Small intestine (tissue), 7 donors: ENCODE measurements around the gene TMEM205. TPM values are rescaled to one million over a fixed set of nuclear protein-coding genes. Genes with fewer than 3 reads are reported as not detected.
A peak's percentile ranks its signal among the peaks of the same experiment; 100 is the strongest.
"Not testable (repeated sequence)": the region's sequence is repeated elsewhere in the genome, so short reads cannot be mapped to it uniquely, and the experiment has no call there.

ENCODE experiments used
- DNase-seq, 2 donors: peaks; one replicate each; pipeline versions ENCODE4 v3.0.0 to v3.0.0-alpha.2; 2013
- FAIRE-seq: peaks from 2 replicates; lab custom pipeline; 2012; peaks lifted over from hg19 to GRCh38; lab: Jason Lieb, UNC
- H3K27ac ChIP-seq, 3 donors: one replicate each; pipeline ENCODE4 v1.5.1; 2013; ENCODE audit warnings: low read length in 2 of 3, mild to moderate bottlenecking in 2 of 3, control low read depth in 1 of 3, inconsistent platforms in 1 of 3, low read depth in 1 of 3, moderate library complexity in 1 of 3
- H3K27me3 ChIP-seq, 3 donors: one replicate each; pipeline ENCODE4 v1.6.1; 2013; ENCODE audit warnings: low read length in 3 of 3, inconsistent platforms in 1 of 3; ENCODE audit not compliant: control insufficient read depth in 3 of 3, insufficient read depth in 3 of 3
- H3K36me3 ChIP-seq, 3 donors: one replicate each; pipeline ENCODE4 v1.6.1; 2013; ENCODE audit warnings: low read length in 3 of 3, inconsistent platforms in 1 of 3, low read depth in 1 of 3, mild to moderate bottlenecking in 1 of 3, moderate library complexity in 1 of 3; ENCODE audit not compliant: control insufficient read depth in 3 of 3, insufficient read depth in 2 of 3
- H3K4me1 ChIP-seq, 3 donors: one replicate each; pipeline ENCODE4 v1.6.1; 2013; ENCODE audit warnings: low read length in 2 of 3, inconsistent platforms in 1 of 3, low read depth in 1 of 3, mild to moderate bottlenecking in 1 of 3, moderate library complexity in 1 of 3; ENCODE audit not compliant: control insufficient read depth in 3 of 3, insufficient read depth in 2 of 3
- H3K4me3 ChIP-seq, 3 donors: one replicate each; pipeline ENCODE4 v1.5.1; 2013; ENCODE audit warnings: low read length in 3 of 3, control low read depth in 1 of 3, inconsistent platforms in 1 of 3, low read depth in 1 of 3, mild to moderate bottlenecking in 1 of 3, moderate library complexity in 1 of 3
- H3K9me3 ChIP-seq, 2 donors: one replicate each; pipeline ENCODE4 v1.6.1; 2013; ENCODE audit warnings: low read depth in 1 of 2, low read length in 1 of 2; ENCODE audit not compliant: control insufficient read depth in 2 of 2, insufficient read depth in 1 of 2
- WGBS, 3 donors: extraction: QIAGEN DNeasy Blood & Tissue Kit; methylation state at CpG; one replicate each; pipeline ENCODE4 v1.1.7; 2013; 5-methylcytosine and 5-hydroxymethylcytosine counted together
- polyA plus RNA-seq, 4 donors: library from polyadenylated mRNA; stranded (reverse) in 3 of 4; unstranded in 1 of 4; fragments of 200-250 nt in 3 of 4; fragments of 120-200 nt in 1 of 4; gene quantifications; one replicate each; pipeline versions ENCODE4 v1.2.1 to v1.2.3, GENCODE V29; 2013
- donor health status: healthy with polysubstance abuse.
- donor health status: control.
- donor health status: control.
- donor health status: Bipolar disorder and iron deficiency.
- donor health status: healthy.

The TMEM205 gene
- polyA plus RNA-seq, 4 donors, result 39.8 to 127 (median 86.7) TPM

DNA sequence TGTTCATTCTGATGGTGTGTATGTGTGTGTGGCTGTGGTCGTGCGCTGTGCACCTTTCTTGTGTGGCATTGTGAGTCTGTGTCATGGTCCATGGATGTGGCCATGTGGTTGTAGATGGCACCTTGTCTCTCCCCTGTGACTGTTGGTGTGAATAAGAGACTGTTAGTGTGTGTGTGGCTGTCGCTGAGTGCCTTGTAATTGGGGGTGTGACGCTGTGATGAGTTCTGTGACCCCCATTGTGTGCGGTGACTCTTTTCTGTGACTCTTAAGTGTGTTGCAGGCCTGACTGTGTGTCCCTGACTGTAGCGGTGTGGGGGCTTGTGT is 10.0 kb upstream of the TMEM205 start:
- Histone ChIP-seq H3K36me3 (peaks cover 0 to 15% (median 0%) of the 10 kb centered on the region in 3 donors), H3K27me3 (peaks cover 0 to 19% (median 0%) of the 10 kb centered on the region in 3 donors), H3K9me3 (no peaks in the 10 kb centered on the region), H3K4me1 (peaks cover 0 to 9% (median 0%) of the 10 kb centered on the region in 3 donors), H3K27ac (no peak overlapping the region), H3K4me3 (peak overlapping the region in 2 of 3 donors; percentile 34 to 40)
- no peak for FAIRE-seq
- 86 to 92% (median 87%) methylated on average over 6 of the region's 6 CpGs for WGBS, 3 donors
- DNase-seq, result no peak

DNA sequence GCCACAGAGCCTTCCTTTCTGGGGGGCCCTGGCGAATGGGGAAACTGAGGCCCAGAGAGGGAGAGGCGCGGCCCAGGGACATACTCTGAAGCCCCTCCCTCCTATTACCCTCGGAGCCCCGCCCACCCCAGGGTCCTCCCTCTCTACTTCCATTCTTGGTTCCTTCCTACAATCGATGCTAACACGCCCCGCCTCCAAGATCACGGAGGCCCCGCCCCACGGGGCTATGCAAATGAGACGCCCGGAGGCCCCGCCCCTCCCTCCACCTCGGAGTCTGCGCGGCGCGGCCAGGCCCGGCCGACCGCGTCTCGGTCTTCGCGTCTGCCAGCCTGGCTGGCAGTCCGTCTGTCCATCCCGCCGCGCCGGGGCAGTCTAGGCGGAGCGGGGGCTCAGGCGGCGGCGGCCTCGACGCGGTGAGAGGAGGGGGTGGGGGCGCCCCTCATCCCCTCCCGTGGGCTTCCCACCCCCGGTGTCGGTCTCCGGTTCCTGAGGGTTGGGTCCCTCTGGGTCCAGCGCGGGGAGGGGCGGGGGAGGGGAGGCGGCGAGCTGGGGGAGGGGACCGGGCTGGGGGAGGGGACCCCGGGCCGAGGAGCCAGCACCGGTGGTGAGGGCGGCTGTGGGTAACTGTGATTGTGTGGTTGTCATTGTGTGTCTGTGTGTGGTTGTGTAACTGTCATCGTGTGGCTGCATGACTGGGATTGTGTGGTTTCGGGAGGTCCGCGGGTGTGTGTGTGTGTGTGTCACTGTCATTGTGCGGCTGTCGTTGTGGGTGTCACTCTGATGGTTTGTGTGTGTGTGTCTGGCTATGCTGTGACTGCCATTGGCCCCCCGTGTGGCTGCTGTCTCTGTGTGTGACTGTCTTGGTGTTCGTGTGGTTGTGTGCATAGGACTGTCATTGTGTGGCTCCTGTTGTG is 9.3 kb upstream of the TMEM205 start, which contains the start of gene PLPPR2:
TSS of gene PLPPR2 (plus strand) at position 273 of the 914 bp plus-strand sequence. CDS start 2,242 bp downstream, outside the sequence.
- Histone ChIP-seq H3K36me3 (peaks cover 0 to 13% (median 0%) of the 10 kb centered on the region in 3 donors), H3K27me3 (peaks cover 0 to 14% (median 0%) of the 10 kb centered on the region in 3 donors), H3K27ac (no peak within 1 kb of the TSS), H3K9me3 (no peaks in the 10 kb centered on the region), H3K4me1 (peaks cover 0 to 4% (median 0%) of the 10 kb centered on the region in 3 donors), H3K4me3 (peak within 1 kb of the TSS; percentile 34 to 40 (median 35))
- 3 to 6% (median 5%) methylated on average over 43 to 62 of the region's 62 CpGs for WGBS, 3 donors
- DNase-seq (peak; percentile 79 to 89), FAIRE-seq (no peak)

DNA sequence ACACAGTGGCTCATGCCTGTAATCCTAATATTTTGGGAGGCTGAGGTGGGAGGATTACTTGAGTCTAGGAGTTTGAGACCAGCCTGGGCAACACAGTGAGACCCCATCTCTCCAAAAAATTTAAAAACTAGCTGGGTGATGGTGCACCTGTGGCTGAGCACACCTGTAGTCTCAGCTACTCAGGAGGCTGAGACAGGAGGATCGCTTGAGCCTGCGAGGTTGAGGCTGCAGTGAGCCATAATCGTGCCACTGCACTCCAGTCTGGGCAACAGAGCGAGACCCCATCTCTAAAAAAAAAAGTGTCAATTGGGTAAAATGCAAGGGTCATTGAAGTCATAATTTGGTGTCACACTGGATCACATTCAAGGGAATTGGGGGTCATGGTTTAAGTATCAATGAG is 8.0 kb upstream of the TMEM205 start:
- 95 to 98% (median 95%) methylated on average over 4 of the region's 4 CpGs for WGBS, 3 donors
- peaks cover 0 to 13% (median 0%) of the 10 kb centered on the region in 3 donors for H3K27me3 ChIP-seq
- H3K9me3 ChIP-seq, H3K4me1 ChIP-seq, DNase-seq, H3K36me3 ChIP-seq, FAIRE-seq, H3K27ac ChIP-seq, H3K4me3 ChIP-seq: not testable (repeated sequence)

DNA sequence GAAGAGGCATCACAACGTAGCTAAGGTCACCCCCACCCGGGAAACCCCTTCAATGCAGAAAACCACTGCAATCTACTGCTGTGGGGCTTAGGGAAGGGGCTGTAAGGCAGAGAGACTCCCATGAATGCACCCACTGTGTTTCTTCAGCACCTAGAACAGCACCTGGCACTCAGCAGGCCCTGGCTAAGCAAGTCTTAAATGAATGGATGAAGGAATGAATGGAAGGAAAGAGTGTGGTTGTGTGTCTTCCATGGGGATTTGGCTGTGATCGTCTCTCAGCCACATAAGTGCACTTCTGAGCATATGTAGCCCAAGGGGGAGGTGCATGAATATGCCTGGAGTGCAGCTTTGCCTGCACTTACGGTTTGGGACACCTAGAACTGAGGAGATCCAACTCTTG is 3.1 kb upstream of the TMEM205 start:
- Histone ChIP-seq H3K4me1 (peaks cover 0 to 16% (median 4%) of the 10 kb centered on the region in 3 donors), H3K9me3 (peaks cover 0 to 8% of the 10 kb centered on the region in 2 donors), H3K4me3 (no peak overlapping the region), H3K36me3 (peaks cover 0 to 7% (median 0%) of the 10 kb centered on the region in 3 donors), H3K27ac (no peak overlapping the region), H3K27me3 (no peaks in the 10 kb centered on the region)
- FAIRE-seq (no peak), DNase-seq (no peak)
- 90 to 91% (median 90%) methylated on average over 4 of the region's 4 CpGs for WGBS, 3 donors

DNA sequence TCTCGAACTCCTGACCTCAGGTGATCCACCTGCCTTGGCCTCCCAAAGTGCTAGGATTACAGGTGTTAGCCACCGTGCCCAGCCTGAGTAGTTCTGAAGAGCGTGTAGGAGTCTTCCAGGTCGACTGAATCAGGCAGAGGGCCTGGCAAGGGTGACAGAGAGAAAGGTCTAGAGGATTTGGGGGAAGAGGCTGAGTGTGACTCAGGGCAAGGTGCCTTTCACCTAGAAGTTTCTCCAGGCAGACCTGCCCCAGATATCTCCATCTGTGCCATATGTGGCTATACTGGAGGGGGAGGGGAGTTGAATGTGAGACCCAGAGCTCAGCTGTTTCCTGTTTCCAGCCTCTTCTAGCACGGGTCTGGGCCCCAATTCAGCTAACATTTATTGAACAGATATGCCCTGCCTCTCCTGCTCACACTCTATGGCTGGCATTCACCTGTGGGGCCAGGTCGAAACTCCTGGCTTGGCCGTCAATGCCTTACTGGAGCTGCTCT is 1.5 kb upstream of the TMEM205 start:
- 71 to 77% (median 73%) methylated on average over 6 to 7 of the region's 7 CpGs for WGBS, 3 donors
- H3K4me1 ChIP-seq, result peaks cover 4 to 31% (median 5%) of the 10 kb centered on the region in 3 donors
- DNase-seq (no peak), FAIRE-seq (no peak)
- H3K9me3 ChIP-seq, result peaks cover 0 to 8% of the 10 kb centered on the region in 2 donors
- no peaks in the 10 kb centered on the region for H3K27me3 ChIP-seq
- peaks cover 0 to 15% (median 0%) of the 10 kb centered on the region in 3 donors for H3K36me3 ChIP-seq
- H3K4me3 ChIP-seq, result no peak overlapping the region
- no peak overlapping the region for H3K27ac ChIP-seq

DNA sequence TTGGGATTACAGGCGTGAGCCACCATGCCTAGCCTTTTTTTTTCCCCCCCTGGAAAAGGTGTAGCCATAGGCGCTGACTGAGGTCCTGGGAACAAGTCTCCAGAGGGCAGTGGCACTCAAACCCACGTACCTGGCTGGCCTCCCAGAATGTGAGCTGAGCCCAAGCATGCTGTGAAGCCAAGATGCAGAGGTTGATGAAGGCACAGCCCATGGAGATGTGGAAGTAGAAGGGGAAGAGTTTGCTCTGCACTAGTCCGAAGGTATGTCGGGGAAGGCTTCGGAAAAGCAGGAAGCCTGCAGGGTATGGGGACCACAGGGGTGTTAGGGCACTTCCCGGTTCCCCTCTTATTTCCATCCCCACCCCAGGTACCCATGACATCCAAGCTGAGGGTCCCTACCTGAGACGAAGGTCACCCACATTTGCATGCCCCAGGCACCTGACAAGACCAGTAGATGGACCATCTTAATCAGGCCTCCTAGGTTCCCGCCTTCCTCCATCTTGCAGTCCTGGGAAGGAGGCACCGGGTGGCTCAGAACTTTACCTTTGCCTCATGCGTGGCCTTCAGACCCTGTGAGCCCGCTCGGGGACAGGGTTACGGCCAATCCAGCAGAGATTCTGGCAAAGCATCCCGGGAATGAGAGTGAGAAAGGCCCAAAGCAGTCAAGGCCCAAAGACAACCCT is 805 bp downstream of the TMEM205 start:
- DNase-seq (peak; percentile 33 to 47), FAIRE-seq (no peak)
- WGBS, 3 donors, result 18 to 41% (median 38%) methylated on average over 15 of the region's 15 CpGs
- H3K4me1 ChIP-seq, result peaks cover 4 to 31% (median 5%) of the 10 kb centered on the region in 3 donors
- H3K27me3 ChIP-seq, result no peaks in the 10 kb centered on the region
- H3K36me3 ChIP-seq, result peaks cover 0 to 29% (median 0%) of the 10 kb centered on the region in 3 donors
- peak overlapping the region; percentile 59 to 86 (median 84) for H3K27ac ChIP-seq
- H3K9me3 ChIP-seq, result peaks cover 0 to 11% of the 10 kb centered on the region in 2 donors
- H3K4me3 ChIP-seq, result peak overlapping the region; percentile 64 to 92 (median 67)

DNA sequence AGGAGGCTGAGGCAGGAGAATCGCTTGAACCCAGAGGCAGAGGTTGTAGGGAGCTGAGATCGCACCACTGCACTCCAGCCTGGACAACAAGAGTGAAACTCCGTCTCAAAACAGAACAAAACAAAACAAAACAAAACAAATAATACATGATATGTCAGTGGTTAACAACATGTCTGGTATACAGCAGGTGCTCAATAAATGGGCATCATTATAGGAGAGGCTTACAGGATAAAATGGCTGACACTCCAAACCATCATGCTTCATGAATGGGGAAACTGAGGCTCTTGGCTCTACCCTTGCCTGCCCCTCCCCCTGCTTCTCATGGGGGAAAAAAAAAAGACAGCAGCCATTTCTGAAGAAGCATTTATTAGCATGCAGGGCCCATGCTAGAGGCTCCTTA is 3.6 kb downstream of the TMEM205 start:
- Histone ChIP-seq H3K27me3 (no peaks in the 10 kb centered on the region), H3K27ac (no peak overlapping the region), H3K4me1 (peaks cover 5 to 36% (median 8%) of the 10 kb centered on the region in 3 donors), H3K9me3 (peaks cover 0 to 3% of the 10 kb centered on the region in 2 donors), H3K4me3 (no peak overlapping the region), H3K36me3 (peaks cover 0 to 32% (median 0%) of the 10 kb centered on the region in 3 donors)
- DNase-seq, result no peak
- no peak for FAIRE-seq
- 90 to 92% (median 90%) methylated on average over 3 of the region's 3 CpGs for WGBS, 3 donors

DNA sequence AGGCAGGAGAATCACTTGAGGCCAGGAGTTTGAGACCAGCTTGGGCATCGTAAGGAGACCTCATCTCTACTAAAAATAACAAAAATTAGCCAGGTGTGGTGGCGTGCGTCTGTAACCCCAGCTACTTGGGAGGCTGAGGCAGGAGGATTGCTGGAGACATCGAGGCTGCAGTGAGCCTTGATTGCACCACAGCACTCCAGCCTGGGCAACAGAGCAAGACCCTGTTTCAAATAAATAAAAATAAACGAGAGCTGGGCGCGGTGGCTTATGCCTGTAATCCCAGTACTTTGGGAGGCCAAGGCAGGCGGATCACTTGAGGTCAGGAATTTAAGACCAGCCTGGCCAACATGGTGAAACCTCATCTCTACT is 6.0 kb downstream of the TMEM205 start:
- not testable (repeated sequence) for FAIRE-seq, H3K9me3 ChIP-seq, H3K27me3 ChIP-seq, DNase-seq
- 75 to 83% (median 79%) methylated on average over 8 of the region's 8 CpGs for WGBS, 3 donors
- H3K27ac ChIP-seq, result peak overlapping the region in 2 of 3 donors; percentile 28 to 58
- H3K36me3 ChIP-seq, result peaks cover 0 to 55% (median 2%) of the 10 kb centered on the region in 3 donors
- peak overlapping the region in 1 of 3 donors; percentile 81 for H3K4me3 ChIP-seq
- peaks cover 4 to 35% (median 5%) of the 10 kb centered on the region in 3 donors for H3K4me1 ChIP-seq
